Osteocyte (in vitro differentiated cells): ENCODE data around the gene ADGRG6. TPM values are rescaled to one million over a fixed set of nuclear protein-coding genes. Genes with fewer than 3 reads are reported as not detected.

Source experiments
- DNase-seq: peaks from one replicate; pipeline ENCODE4 v3.0.0; 2021; ENCODE audit warnings: mixed read lengths; ENCODE audit not compliant: unreplicated experiment; ENCODE audit errors: extremely low spot score
- H3K27ac Mint-ChIP-seq: one replicate; pipeline ENCODE4 v1.8.0; 2021; ENCODE audit warnings: mild to moderate bottlenecking, mixed read lengths; ENCODE audit not compliant: unreplicated experiment
- H3K27me3 Mint-ChIP-seq: one replicate; pipeline ENCODE4 v1.8.0; 2021; ENCODE audit warnings: mixed read lengths; ENCODE audit not compliant: unreplicated experiment
- H3K36me3 Mint-ChIP-seq: one replicate; pipeline ENCODE4 v1.8.0; 2021; ENCODE audit warnings: mixed read lengths; ENCODE audit not compliant: unreplicated experiment
- H3K4me1 Mint-ChIP-seq: one replicate; pipeline ENCODE4 v1.8.0; 2021; ENCODE audit warnings: mixed read lengths; ENCODE audit not compliant: unreplicated experiment
- H3K4me3 Mint-ChIP-seq: one replicate; pipeline ENCODE4 v1.8.0; 2021; ENCODE audit warnings: mild to moderate bottlenecking, moderate library complexity, mixed read lengths; ENCODE audit not compliant: unreplicated experiment
- H3K9me3 Mint-ChIP-seq: one replicate; pipeline ENCODE4 v1.8.0; 2021; ENCODE audit warnings: mixed read lengths; ENCODE audit not compliant: unreplicated experiment
- total RNA-seq: library from RNA; stranded (reverse); gene quantifications from 2 replicates; pipeline ENCODE4 v1.2.1, GENCODE V29; 2021
- TF ChIP-seq, protein P1 (sequence below): fragments of 200-600 bp; sonication (generic); IDR thresholded peaks from 2 replicates; pipeline ENCODE4 v1.5.0; 2021; ENCODE audit warnings: antibody characterized with exemption, mild to moderate bottlenecking, moderate library complexity

Gene ADGRG6
- total RNA-seq, 1 donor from 2014 or later: 0.51 TPM

DNA sequence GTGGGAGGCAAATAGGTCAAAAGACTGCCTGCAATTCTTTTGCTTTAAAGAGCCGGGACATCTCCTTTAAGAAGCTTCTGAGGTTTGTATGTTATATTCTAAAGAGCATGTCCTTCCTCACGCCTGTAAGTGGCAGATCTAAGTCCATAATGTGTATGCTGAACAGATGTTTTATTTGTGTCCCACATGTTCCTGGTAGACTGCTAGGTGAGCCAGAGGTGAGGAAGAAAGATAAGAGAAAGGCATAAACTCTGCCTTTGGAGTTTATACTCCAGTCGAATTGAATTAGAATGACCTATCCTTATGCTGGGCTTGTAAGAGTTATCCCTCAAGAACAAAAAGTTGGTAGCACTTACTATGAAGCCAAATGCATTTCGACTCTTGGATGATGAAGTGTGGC lies 27.2 kb upstream of the ADGRG6 start:
- TF ChIP-seq, protein P1, sequence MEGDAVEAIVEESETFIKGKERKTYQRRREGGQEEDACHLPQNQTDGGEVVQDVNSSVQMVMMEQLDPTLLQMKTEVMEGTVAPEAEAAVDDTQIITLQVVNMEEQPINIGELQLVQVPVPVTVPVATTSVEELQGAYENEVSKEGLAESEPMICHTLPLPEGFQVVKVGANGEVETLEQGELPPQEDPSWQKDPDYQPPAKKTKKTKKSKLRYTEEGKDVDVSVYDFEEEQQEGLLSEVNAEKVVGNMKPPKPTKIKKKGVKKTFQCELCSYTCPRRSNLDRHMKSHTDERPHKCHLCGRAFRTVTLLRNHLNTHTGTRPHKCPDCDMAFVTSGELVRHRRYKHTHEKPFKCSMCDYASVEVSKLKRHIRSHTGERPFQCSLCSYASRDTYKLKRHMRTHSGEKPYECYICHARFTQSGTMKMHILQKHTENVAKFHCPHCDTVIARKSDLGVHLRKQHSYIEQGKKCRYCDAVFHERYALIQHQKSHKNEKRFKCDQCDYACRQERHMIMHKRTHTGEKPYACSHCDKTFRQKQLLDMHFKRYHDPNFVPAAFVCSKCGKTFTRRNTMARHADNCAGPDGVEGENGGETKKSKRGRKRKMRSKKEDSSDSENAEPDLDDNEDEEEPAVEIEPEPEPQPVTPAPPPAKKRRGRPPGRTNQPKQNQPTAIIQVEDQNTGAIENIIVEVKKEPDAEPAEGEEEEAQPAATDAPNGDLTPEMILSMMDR: no peak
- peaks cover 11% of the 10 kb centered on the region for H3K4me1 Mint-ChIP-seq

DNA sequence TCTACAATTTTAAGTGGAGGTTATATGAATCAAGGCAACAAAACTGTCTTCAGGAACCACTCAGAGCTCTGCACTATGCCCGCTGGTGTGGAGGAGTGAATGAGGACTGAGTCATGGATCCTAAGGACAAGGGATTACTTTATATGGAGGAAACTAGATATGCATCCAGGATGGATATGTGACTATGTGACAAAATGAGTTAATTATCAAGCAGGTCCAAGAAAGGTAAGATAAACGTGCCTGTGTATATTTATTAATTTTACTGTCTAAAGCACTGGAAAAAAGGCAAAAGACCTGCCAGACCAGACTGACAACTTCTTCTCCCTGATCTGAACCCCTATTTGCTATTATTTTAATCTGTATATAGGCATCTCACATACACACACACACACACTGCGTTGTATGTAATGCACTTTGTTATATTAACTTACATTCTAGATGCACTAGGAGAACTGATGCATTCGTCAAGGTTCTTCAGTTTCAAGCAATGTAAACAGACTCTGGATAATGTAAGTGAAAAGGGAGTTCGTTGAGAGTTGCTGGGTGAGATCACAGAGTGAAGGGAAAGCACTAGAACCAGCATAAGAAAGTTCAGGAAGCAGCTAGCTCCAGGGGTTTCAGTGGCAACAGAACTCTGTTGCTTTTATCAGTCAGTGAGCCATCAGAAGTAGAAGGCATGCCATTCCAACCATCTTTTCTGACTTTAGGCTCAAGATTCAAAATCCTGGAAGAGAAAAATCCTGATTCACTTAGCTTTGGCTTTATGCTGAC lies 26.4 kb upstream of the ADGRG6 start:
- no peak overlapping the region for H3K4me3 Mint-ChIP-seq
- no peak overlapping the region for H3K27ac Mint-ChIP-seq
- no peaks in the 10 kb centered on the region for H3K9me3 Mint-ChIP-seq
- H3K36me3 Mint-ChIP-seq: no peaks in the 10 kb centered on the region
- DNase-seq: no peak
- peaks cover 14% of the 10 kb centered on the region for H3K4me1 Mint-ChIP-seq
- no peaks in the 10 kb centered on the region for H3K27me3 Mint-ChIP-seq
- TF ChIP-seq, protein P1: no peak

More for the DNA sequence above, 27.2 kb upstream of the ADGRG6 start:
- no peaks in the 10 kb centered on the region for H3K9me3 Mint-ChIP-seq
- no peak overlapping the region for H3K27ac Mint-ChIP-seq
- H3K36me3 Mint-ChIP-seq: no peaks in the 10 kb centered on the region
- DNase-seq: no peak
- H3K27me3 Mint-ChIP-seq: no peaks in the 10 kb centered on the region
- H3K4me3 Mint-ChIP-seq: no peak overlapping the region

DNA sequence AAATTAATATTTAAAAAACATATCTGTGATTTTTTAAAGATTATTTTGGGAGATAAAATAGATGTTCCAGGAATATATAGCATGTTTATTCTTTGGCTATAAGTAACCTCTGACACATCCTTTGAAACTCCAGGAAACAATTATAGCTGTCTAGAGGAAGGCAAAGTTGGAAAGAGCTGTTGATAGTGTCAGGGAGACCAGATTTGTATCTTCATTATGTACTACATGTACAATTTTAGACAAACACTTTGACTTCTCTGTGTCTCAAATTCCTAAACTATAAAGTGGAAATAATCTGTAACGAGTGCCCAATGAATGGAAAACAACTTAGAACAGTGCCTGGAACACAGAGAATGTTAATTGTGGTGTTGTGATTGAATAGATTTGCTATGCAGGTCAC lies 25.6 kb upstream of the ADGRG6 start:
- no peak for DNase-seq
- TF ChIP-seq, protein P1: no peak
- Mint-ChIP-seq H3K9me3 (peaks cover 4% of the 10 kb centered on the region), H3K4me3 (no peak overlapping the region), H3K27me3 (no peaks in the 10 kb centered on the region), H3K27ac (no peak overlapping the region), H3K4me1 (peaks cover 14% of the 10 kb centered on the region), H3K36me3 (no peaks in the 10 kb centered on the region)

DNA sequence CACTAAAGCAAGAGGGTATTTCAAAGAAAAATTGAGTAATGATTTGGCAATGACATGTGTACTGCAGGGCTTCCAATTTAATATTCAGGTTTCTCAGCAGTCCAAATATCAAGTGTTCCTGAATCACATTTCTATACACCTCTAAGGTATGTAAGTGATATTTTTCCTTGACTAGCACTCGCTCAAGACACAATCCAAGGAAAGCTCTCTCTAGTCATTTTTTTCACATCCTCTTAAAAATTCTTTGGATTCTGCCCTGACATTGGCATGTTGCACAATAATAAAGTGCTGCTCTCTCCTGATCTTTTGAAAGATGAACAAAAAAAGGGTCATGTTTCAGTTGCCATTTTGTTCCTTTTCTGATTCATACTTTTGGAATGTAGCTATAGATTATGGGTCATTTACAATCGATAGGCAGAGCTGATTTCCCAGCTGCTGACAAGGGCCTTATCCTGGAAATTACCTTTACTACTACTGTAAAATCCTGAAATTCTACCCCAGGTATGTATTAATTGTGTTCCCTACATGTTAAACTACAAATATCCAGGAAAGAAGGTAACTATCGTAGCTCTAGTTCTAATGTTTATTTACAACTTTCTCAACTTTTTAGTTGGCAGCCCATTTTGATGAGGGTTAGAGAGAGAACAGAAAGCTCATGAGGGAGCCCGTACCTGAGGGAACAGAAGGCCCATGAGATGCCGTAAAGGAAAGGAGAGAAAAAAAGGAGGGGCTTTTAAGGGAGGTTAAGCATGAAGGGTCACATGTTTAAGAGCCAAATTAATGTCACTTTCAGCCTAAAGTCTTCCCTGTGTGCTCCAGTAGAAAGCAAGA lies 22.2 kb upstream of the ADGRG6 start:
- TF ChIP-seq, protein P1: no peak
- Mint-ChIP-seq H3K4me3 (no peak overlapping the region), H3K36me3 (no peaks in the 10 kb centered on the region), H3K27me3 (no peaks in the 10 kb centered on the region), H3K27ac (no peak overlapping the region), H3K9me3 (peaks cover 9% of the 10 kb centered on the region), H3K4me1 (peaks cover 14% of the 10 kb centered on the region)
- DNase-seq: no peak

DNA sequence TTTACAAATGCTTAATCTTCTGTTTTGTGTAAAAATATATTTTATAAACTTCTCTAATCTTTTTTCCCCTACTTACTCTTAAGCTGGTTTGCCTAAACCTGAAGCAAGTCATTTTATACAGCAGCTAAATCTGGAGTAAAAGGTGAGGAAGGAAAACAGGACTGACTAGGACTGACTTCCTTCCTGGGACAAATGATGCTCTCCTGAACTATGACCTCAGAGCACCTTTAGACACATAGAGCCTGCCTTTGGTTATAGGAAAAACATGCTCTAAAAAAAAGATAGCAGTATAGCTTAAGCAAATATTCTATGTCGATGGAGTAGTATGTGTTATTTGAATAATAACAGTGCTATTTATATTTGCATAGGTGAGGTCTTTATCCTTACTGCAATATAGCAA lies 21.5 kb upstream of the ADGRG6 start:
- Mint-ChIP-seq H3K4me1 (peaks cover 14% of the 10 kb centered on the region), H3K27me3 (no peaks in the 10 kb centered on the region), H3K36me3 (no peaks in the 10 kb centered on the region), H3K27ac (no peak overlapping the region), H3K9me3 (peaks cover 10% of the 10 kb centered on the region), H3K4me3 (no peak overlapping the region)
- DNase-seq: no peak
- TF ChIP-seq, protein P1: no peak
